DND-41 (cell line): Measurements from ENCODE around the gene AUH.

ENCODE experiments used
- EZH2 ChIP-seq: IDR thresholded peaks from 3 replicates; pipeline ENCODE4 v1.6.1; 2012; ENCODE audit warnings: borderline replicate concordance, low read depth, mild to moderate bottlenecking, moderate library complexity, low read length, inconsistent platforms; ENCODE audit not compliant: severe bottlenecking
- TF ChIP-seq, protein P1 (sequence below): IDR thresholded peaks from 2 replicates; pipeline ENCODE4 v1.5.1; 2012; ENCODE audit warnings: borderline replicate concordance, low read length, moderate library complexity, mild to moderate bottlenecking; ENCODE audit not compliant: poor library complexity, severe bottlenecking; ENCODE audit errors: extremely low read depth

DNA sequence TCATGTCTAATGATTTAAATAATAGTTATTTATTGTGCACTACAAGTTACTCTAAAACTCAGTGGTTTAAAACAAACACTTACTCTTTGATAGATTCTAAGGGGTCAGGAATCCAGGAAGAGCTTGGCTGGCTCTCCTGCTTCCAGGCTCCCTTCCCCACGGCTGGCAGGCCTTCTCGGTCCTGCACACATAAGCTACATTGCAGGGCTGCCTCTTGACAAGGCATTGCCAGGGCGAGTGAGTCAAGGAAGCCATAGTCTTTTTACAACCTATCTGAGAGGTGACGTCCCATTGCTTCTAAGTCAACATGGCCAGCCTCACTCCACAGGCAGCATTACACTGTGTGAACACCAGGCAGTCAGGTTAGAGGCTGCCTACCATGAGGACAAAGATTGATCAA, 119.8 kb downstream of the AUH start:
- TF ChIP-seq, protein P1, sequence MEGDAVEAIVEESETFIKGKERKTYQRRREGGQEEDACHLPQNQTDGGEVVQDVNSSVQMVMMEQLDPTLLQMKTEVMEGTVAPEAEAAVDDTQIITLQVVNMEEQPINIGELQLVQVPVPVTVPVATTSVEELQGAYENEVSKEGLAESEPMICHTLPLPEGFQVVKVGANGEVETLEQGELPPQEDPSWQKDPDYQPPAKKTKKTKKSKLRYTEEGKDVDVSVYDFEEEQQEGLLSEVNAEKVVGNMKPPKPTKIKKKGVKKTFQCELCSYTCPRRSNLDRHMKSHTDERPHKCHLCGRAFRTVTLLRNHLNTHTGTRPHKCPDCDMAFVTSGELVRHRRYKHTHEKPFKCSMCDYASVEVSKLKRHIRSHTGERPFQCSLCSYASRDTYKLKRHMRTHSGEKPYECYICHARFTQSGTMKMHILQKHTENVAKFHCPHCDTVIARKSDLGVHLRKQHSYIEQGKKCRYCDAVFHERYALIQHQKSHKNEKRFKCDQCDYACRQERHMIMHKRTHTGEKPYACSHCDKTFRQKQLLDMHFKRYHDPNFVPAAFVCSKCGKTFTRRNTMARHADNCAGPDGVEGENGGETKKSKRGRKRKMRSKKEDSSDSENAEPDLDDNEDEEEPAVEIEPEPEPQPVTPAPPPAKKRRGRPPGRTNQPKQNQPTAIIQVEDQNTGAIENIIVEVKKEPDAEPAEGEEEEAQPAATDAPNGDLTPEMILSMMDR: no peak
- TF ChIP-seq EZH2: no peak
